IMR-90 (cell line): ENCODE results near the gene PLB1. TPM values are rescaled to one million over a fixed set of nuclear protein-coding genes. Genes with fewer than 3 reads are reported as not detected.

ENCODE experiments used
- ATAC-seq: fragments of 200-7000 bp; cut with Tn5 transposase; 2 replicates; pipeline ENCODE4 v1.9.1; 2020; ENCODE audit warnings: low read depth, mild to moderate bottlenecking, moderate library complexity
- BruUV-seq: library from RNA; stranded (reverse); fragments of 400-500 nt; replicated peaks from 2 replicates; lab custom pipeline; 2021; lab: Mats Ljungman, UMichigan
- CTCF ChIA-PET: fragments of 300-600 bp; formaldehyde crosslinking; extraction: SDS; loops from one replicate; lab custom pipeline; 2021; ENCODE audit warnings: antibody characterized with exemption; lab: Yijun Ruan, JAX
- POLR2A ChIA-PET: fragments of 300-600 bp; sonication (Branson Sonifier 250); formaldehyde crosslinking; loops from one replicate; lab custom pipeline; 2022; ENCODE audit warnings: antibody characterized with exemption; ENCODE audit not compliant: unreplicated experiment; lab: Charles Lee
- DNase-seq: peaks from one replicate; pipeline ENCODE4 v3.0.0; 2013
- H2AFZ ChIP-seq: replicated peaks from 2 replicates; pipeline ENCODE3; 2013; ENCODE audit warnings: low read length, mild to moderate bottlenecking; ENCODE audit not compliant: poor library complexity
- H2AK5ac ChIP-seq: 2 replicates; pipeline ENCODE4 v1.6.1; 2013; ENCODE audit warnings: low read depth, low read length, inconsistent platforms
- H2AK9ac ChIP-seq: replicated peaks from 2 replicates; pipeline ENCODE3; 2013; ENCODE audit warnings: mild to moderate bottlenecking, low read depth, low read length, moderate library complexity; ENCODE audit not compliant: poor library complexity
- H2BK120ac ChIP-seq: 2 replicates; pipeline ENCODE4 v1.6.1; 2013; ENCODE audit warnings: low read depth, low read length, inconsistent platforms
- H2BK15ac ChIP-seq: 3 replicates; pipeline ENCODE4 v1.6.1; 2013; ENCODE audit warnings: low read depth, low read length, inconsistent platforms
- H2BK20ac ChIP-seq: 2 replicates; pipeline ENCODE4 v1.6.1; 2013; ENCODE audit warnings: low read depth, mild to moderate bottlenecking, inconsistent platforms, low read length, moderate library complexity
- H2BK5ac ChIP-seq: 2 replicates; pipeline ENCODE4 v1.6.1; 2013; ENCODE audit warnings: mild to moderate bottlenecking, low read depth, low read length, inconsistent platforms; ENCODE audit not compliant: poor library complexity, severe bottlenecking
- H3K14ac ChIP-seq: replicated peaks from 2 replicates; pipeline ENCODE4 v1.6.1; 2013; ENCODE audit warnings: low read depth, low read length, inconsistent platforms
- H3K18ac ChIP-seq: 2 replicates; pipeline ENCODE4 v1.6.1; 2013; ENCODE audit warnings: low read depth, low read length, control low read depth
- H3K23ac ChIP-seq: 2 replicates; pipeline ENCODE4 v1.6.1; 2013; ENCODE audit warnings: low read depth, low read length, inconsistent platforms
- H3K27ac ChIP-seq: 2 replicates; pipeline ENCODE4 v1.5.1; 2013; ENCODE audit warnings: mild to moderate bottlenecking, control low read depth, low read length; ENCODE audit not compliant: insufficient read depth
- H3K27me3 ChIP-seq: 2 replicates; pipeline ENCODE4 v1.6.1; 2013; ENCODE audit warnings: low read length; ENCODE audit not compliant: control insufficient read depth, insufficient read depth
- H3K36me3 ChIP-seq: 2 replicates; pipeline ENCODE4 v1.6.1; 2013; ENCODE audit warnings: low read length, mixed read lengths; ENCODE audit not compliant: control insufficient read depth, insufficient read depth
- H3K4ac ChIP-seq: 2 replicates; pipeline ENCODE4 v1.6.1; 2013; ENCODE audit warnings: low read depth, low read length, inconsistent platforms
- H3K4me1 ChIP-seq: 2 replicates; pipeline ENCODE4 v1.6.1; 2013; ENCODE audit warnings: low read length, mixed read lengths; ENCODE audit not compliant: control insufficient read depth, insufficient read depth
- H3K4me2 ChIP-seq: 2 replicates; pipeline ENCODE4 v1.6.1; 2013; ENCODE audit warnings: low read depth, mild to moderate bottlenecking, control low read depth, low read length, moderate library complexity
- H3K4me3 ChIP-seq: 2 replicates; pipeline ENCODE4 v1.5.1; 2013; ENCODE audit warnings: low read depth, mild to moderate bottlenecking, control low read depth, low read length, moderate library complexity; ENCODE audit not compliant: insufficient read depth
- H3K56ac ChIP-seq: 2 replicates; pipeline ENCODE4 v1.6.1; 2013; ENCODE audit warnings: low read length, inconsistent platforms; ENCODE audit not compliant: insufficient read depth; ENCODE audit errors: extremely low read depth
- H3K79me1 ChIP-seq, 2 experiments: 2 replicates each; pipeline ENCODE4 v1.6.1; 2013; ENCODE audit warnings: low read length in 2 of 2, inconsistent platforms in 1 of 2, low read depth in 1 of 2
- H3K9ac ChIP-seq: 2 replicates; pipeline ENCODE4 v1.6.1; 2013; ENCODE audit warnings: low read depth, low read length, control low read depth
- H3K9me1 ChIP-seq: 2 replicates; pipeline ENCODE4 v1.6.1; 2013; ENCODE audit warnings: low read length, inconsistent platforms; ENCODE audit not compliant: insufficient read depth
- H3K9me3 ChIP-seq: 2 replicates; pipeline ENCODE4 v1.6.1; 2013; ENCODE audit warnings: low read length; ENCODE audit not compliant: control insufficient read depth, insufficient read depth
- H4K20me1 ChIP-seq: 2 replicates; pipeline ENCODE4 v1.6.1; 2013; ENCODE audit warnings: low read length, inconsistent platforms; ENCODE audit not compliant: insufficient read depth
- H4K5ac ChIP-seq: 2 replicates; pipeline ENCODE4 v1.6.1; 2013; ENCODE audit warnings: mild to moderate bottlenecking, low read depth, low read length, control low read depth
- H4K8ac ChIP-seq, 2 experiments: 2 replicates each; pipeline ENCODE4 v1.6.1; 2013; ENCODE audit warnings: low read depth in 2 of 2, low read length in 2 of 2, control low read depth in 1 of 2, inconsistent platforms in 1 of 2
- H4K91ac ChIP-seq: 2 replicates; pipeline ENCODE4 v1.6.1; 2013; ENCODE audit warnings: low read depth, low read length, inconsistent platforms; ENCODE audit not compliant: insufficient read depth
- BHLHE40 ChIP-seq: fragments of 150-350 bp; IDR thresholded peaks from 2 replicates; pipeline ENCODE4 v1.6.1; 2016; ENCODE audit warnings: mild to moderate bottlenecking, low read depth, low read length
- CEBPB ChIP-seq: IDR thresholded peaks from 2 replicates; pipeline ENCODE4 v1.6.1; 2012; ENCODE audit warnings: low read depth, low read length, improper control_type of control experiment
- CTCF ChIP-seq: conservative IDR thresholded peaks from 2 replicates; pipeline ENCODE4 v1.5.1; 2012; ENCODE audit warnings: mild to moderate bottlenecking, low read depth, low read length, improper control_type of control experiment
- MXI1 ChIP-seq: IDR thresholded peaks from 2 replicates; pipeline ENCODE4 v1.6.1; 2012; ENCODE audit warnings: low read depth, mild to moderate bottlenecking, low read length, moderate library complexity, borderline replicate concordance
- POLR2A ChIP-seq: IDR thresholded peaks from 2 replicates; pipeline ENCODE4 v1.6.1; 2012; ENCODE audit warnings: mild to moderate bottlenecking, low read depth, low read length
- RCOR1 ChIP-seq: IDR thresholded peaks from 2 replicates; pipeline ENCODE4 v1.6.1; 2012; ENCODE audit warnings: mild to moderate bottlenecking, low read length, improper control_type of control experiment; ENCODE audit not compliant: insufficient replicate concordance
- USF2 ChIP-seq: fragments of 150-350 bp; IDR thresholded peaks from 2 replicates; pipeline ENCODE4 v1.6.1; 2017; ENCODE audit warnings: mild to moderate bottlenecking, antibody characterized with exemption, low read length, low read depth
- WGBS, 2 experiments: methylation state at CpG; one replicate each; pipeline versions ENCODE4 v1.1.5 to v1.1.7; 2013; ENCODE audit warnings: missing lambda C conversion rate in 2 of 2; ENCODE audit not compliant: insufficient read length in 1 of 2; ENCODE audit errors: extremely low coverage in 2 of 2; 5-methylcytosine and 5-hydroxymethylcytosine counted together
- dilution Hi-C: fragments of 300-500 bp; cut with HindIII; formaldehyde crosslinking; loops from one replicate; pipeline ENCODE4 v1.14.3; 2018; ENCODE audit warnings: low sequenced_read_pairs; ENCODE audit not compliant: unreplicated experiment
- in situ Hi-C: fragments of 300-500 bp; cut with MboI; formaldehyde crosslinking; loops from 3 replicates; pipeline ENCODE4 v1.14.3; 2019; ENCODE audit warnings: low sequenced_read_pairs, inconsistent platforms, mixed read lengths
- intact Hi-C: fragments of 100-400 bp; cut with micrococcal nuclease; formaldehyde crosslinking; loops from 2 replicates; pipeline ENCODE4 v1.10.0; 2022
- polyA plus RNA-seq, 3 experiments: library from polyadenylated mRNA; depleted of rRNA; stranded (reverse); fragments of >200 nt; gene quantifications; 2 replicates each; pipeline ENCODE4 v1.2.3, GENCODE V29; 2012; ENCODE audit warnings: low replicate concordance in 1 of 3
- total RNA-seq: library from RNA; depleted of rRNA; stranded (reverse); fragments of >200 nt; gene quantifications from 2 replicates; pipeline ENCODE4 v1.2.3, GENCODE V29; 2012

PLB1 gene
- total and polyA plus RNA-seq, 2 of the 4 experiments (the other 2 are of a cell fraction): 0.74 to 0.90 TPM

- TF ChIP-seq MXI1: peak; percentile 93
- 0 out of 2 replicates have a peak, but pooled peaks have one; percentile 24 for TF ChIP-seq POLR2A
Measured at GRCh38 chr2:28621172-28622100, 125.6 kb downstream of the PLB1 start (continued).

- Histone ChIP-seq H3K9ac (no peak overlapping the region), H3K23ac (peak overlapping the region; percentile 57; the same call in 1 of the 2 replicates), H3K18ac (peak overlapping the region; percentile 77; the same call in 1 of the 2 replicates), H3K4ac (peak overlapping the region; percentile 90), H3K4me2 (peak overlapping the region; percentile 33; the same call in 1 of the 2 replicates), H2BK120ac (peak overlapping the region; percentile 83), H3K36me3 (no peaks in the 10 kb centered on the region), H2AK9ac (no peak overlapping the region), H3K4me3 (no peak overlapping the region), H2AK5ac (peak overlapping the region; percentile 97), H4K91ac (0 out of 2 replicates have a peak overlapping the region, but pooled peaks have one; percentile 42), H3K4me1 (peaks cover 26% of the 10 kb centered on the region), H3K9me1 (peaks cover 15% of the 10 kb centered on the region), H2BK15ac (peak overlapping the region; percentile 74), H4K8ac (peak overlapping the region in 1 of 2 experiments; percentile 87; a peak in 2 of 4 replicates), H4K20me1 (no peaks in the 10 kb centered on the region), H2AFZ (peak overlapping the region; percentile 79), H4K5ac (peak overlapping the region; percentile 70), H3K9me3 (no peaks in the 10 kb centered on the region), H3K27ac (peak overlapping the region; percentile 74), H2BK5ac (peak overlapping the region; percentile 86), H3K56ac (peak overlapping the region; percentile 44; the same call in 1 of the 2 replicates), H2BK20ac (peak overlapping the region; percentile 88), H3K79me1 (peaks cover 0 to 6% of the 10 kb centered on the region in 2 experiments; a peak in 1 of 4 replicates), H3K14ac (peak overlapping the region; percentile 75), H3K27me3 (no peaks in the 10 kb centered on the region)
- intact Hi-C loops: no loop called here
- dilution Hi-C loops: no loop called here
- CTCF ChIA-PET: no interaction called here
- DNase-seq: no peak
- ATAC-seq: no peak
- no peak for TF ChIP-seq CEBPB
- TF ChIP-seq USF2: no peak
- no peak for TF ChIP-seq CTCF
- TF ChIP-seq BHLHE40: no peak
- TF ChIP-seq RCOR1: no peak
- TF ChIP-seq MXI1: no peak
- no TSS peak for BruUV-seq
- no CpG with 5 or more reads among the region's 2 CpGs for WGBS, 2 experiments
- POLR2A ChIA-PET: no interaction called here
- in situ Hi-C loops: no loop called here
Measured at GRCh38 chr2:28622101-28622499, 126.2 kb downstream of the PLB1 start.
